ENCODE measurements around the gene VAV1. TPM values are rescaled to one million over a fixed set of nuclear protein-coding genes. Genes with fewer than 3 reads are reported as not detected.

Gene VAV1, protein sequence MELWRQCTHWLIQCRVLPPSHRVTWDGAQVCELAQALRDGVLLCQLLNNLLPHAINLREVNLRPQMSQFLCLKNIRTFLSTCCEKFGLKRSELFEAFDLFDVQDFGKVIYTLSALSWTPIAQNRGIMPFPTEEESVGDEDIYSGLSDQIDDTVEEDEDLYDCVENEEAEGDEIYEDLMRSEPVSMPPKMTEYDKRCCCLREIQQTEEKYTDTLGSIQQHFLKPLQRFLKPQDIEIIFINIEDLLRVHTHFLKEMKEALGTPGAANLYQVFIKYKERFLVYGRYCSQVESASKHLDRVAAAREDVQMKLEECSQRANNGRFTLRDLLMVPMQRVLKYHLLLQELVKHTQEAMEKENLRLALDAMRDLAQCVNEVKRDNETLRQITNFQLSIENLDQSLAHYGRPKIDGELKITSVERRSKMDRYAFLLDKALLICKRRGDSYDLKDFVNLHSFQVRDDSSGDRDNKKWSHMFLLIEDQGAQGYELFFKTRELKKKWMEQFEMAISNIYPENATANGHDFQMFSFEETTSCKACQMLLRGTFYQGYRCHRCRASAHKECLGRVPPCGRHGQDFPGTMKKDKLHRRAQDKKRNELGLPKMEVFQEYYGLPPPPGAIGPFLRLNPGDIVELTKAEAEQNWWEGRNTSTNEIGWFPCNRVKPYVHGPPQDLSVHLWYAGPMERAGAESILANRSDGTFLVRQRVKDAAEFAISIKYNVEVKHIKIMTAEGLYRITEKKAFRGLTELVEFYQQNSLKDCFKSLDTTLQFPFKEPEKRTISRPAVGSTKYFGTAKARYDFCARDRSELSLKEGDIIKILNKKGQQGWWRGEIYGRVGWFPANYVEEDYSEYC
- total RNA-seq, result 0.08 and 5.6 TPM in 2 replicates

DNA sequence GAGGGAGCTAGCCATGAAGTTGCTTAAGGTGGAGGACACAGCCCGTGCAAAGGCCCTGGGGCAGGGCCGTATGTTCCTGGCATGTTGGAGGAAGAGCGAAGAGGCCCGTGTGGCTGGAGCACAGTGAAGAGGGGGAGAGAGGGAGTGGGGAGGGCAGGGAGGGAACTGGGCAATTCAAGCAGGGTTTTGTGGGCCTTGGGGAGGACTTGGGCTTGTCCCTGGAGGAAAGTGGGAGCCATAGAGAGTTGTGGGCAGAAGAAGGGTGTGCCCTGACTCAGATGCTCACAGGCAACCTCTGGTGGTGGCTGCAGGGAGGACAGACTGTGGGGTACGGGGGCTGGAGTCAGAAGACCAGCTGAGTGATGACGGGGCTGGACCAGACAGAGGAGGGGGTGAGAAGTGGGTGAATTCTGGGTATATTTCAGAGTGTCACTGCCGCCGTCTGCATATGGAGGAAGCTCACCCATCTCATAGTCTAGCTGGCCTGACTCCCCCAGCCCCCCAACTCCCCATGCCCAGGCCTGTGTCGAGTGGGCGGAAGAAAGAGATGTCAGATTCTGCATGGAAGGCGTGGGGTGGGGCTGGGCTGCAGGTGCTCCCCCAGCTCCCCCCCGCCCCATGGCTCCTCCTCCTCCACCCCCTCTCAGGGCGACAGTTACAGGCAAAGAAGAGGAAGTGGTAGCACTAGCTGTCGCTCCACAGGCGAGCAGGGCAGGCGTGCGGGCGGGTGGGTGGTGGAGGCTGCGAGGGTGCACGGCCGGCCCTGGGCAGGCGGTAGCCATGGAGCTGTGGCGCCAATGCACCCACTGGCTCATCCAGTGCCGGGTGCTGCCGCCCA is at the start of gene VAV1:
Gene VAV1, plus strand, starts transcription at position 681 of the 838 bp plus-strand sequence. Its CDS starts 100 bp downstream, at position 781.

DNA sequence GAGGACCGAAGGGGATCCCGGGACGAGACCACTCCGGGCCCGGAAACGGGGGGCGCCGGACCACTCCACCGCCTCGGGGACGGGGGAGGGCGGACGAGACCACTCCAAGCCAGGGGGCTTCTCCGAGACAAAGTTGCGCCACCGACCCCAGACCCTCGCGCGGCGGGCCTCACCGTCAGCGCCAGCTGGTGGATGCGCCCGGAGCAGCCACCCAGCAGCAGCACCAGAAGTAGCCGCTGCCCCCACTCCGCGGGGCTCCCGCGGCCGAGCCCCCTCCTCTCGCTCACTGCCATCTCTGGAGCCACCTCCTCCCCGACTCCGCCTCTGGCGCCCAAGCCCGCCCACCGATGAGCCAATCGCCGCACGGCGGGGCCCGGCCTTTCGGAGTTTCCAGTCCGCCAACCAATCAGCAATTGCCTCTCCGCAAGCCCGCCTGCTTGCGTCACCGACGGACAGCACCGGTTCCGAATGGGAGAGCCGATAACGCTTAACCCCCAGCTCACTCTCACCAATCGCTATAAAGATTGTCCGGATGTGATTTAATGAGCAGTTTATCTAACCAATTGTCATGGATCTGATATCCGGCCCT is 35.1 kb upstream of the VAV1 start, which contains the start of gene GPR108:
Gene GPR108, minus strand, starts transcription at position 297 of the 589 bp plus-strand sequence. Its CDS starts 4 bp downstream, at position 293.

DNA sequence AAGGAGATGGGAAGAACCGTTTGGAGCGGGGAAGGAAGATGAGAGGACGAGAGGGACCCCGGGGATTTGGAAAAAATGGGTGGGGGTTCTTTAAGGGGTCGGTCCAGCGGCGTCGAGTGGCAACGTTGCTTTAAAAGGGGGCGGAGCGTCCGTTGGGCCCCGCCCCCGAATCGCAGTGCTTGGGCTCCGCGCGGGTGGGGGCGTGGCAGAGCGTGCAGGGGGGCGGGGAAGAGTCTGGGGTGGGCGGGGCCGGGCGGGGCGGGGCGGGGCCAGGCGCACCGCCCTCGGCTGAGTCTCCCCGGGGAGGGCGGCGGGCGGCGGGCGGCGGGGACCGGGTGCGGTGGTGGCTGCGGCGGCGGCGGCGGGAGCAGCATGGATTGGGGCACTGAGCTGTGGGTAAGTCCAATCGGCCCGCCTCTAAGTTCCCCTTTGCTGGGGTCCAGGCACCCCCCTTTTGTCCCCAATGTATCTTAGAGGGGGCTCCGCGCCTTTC is 33.1 kb upstream of the VAV1 start, which contains the start of gene TRIP10:
Gene TRIP10, plus strand, starts transcription at position 291 of the 493 bp plus-strand sequence. Its CDS starts 82 bp downstream, at position 373.

DNA sequence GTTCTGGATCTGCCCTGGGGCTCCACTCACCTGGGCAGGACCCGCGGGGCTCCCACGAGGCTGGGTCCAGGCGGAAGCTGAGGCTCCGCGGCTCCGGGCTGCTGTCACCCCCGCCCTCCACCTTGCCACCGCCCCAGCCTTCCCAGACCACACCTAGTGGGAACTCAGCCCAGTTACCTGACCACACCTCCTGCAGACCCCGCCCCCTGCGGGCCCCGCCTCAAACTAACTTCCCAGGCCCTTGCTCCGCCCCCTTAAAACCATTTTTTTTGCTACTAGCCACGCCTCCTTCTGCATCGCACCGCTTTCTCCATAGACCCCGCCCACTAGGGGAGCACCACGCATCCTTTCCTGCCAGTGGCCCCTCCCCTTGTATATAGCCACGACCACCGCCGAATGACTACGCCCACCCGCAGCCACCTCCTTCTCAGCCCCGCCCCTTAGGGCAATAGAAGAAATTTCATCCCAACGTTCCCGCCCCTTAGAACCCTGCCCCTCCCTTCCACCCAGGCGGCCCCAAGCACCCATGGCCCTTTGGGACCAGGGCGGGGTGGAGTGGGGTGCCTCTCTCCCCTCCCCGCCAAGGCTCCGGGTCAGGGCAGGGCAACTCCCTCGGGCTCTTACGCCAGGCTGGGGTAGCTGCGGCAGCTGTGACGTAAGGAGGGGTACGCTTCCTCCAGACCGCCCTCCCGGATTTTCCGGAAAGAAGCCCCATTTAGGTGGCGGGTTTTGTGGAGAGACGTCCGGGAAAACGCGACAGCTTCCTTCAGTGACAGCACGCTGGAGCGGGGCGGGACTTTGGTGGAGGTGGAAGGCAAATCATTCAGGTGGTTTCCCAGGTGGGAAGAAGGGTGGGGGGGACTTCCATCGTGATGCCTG is 4.9 kb upstream of the VAV1 start, which contains the start of gene SH2D3A:
Gene SH2D3A, minus strand, starts transcription at position 79 of the 879 bp plus-strand sequence. CDS start 3,687 bp downstream, outside the sequence.

DNA sequence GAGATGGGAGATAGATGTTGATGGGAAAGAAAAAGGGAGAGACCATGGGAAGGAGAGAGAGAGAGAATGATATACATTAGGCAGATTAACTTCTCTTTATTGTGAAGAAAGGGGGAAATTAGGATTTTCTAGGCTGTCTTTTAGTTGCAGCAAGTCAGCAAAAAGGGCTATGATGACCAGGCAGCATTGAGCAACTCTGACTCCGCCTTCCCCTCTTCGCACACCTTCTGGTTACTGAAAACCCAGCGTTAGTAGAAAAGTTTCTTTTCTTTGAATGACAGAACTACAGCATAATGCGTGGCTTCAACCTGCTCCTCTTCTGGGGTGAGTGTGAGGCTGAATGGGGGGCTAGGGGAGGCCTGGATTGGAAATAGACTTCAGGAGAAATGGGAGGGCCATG is 114.8 kb downstream of the VAV1 start, which contains the start of gene ADGRE1:
Gene ADGRE1, plus strand, starts transcription at position 264 of the 400 bp plus-strand sequence. Its CDS starts 30 bp downstream, at position 294.

Other genes starting within 250 kb of the VAV1 start
- gene TNFSF9, start 241.7 kb upstream of the VAV1 start, total RNA-seq, result 31.5 and 32.5 TPM in 2 replicates
- gene CD70, start 181.6 kb upstream of the VAV1 start, total RNA-seq, result 0.16 and 0.46 TPM in 2 replicates
- gene TNFSF14, start 102.5 kb upstream of the VAV1 start, total RNA-seq, result not detected in 2 replicates
- gene C3, start 52.1 kb upstream of the VAV1 start, total RNA-seq, result 63.2 and 88.6 TPM in 2 replicates
- gene GPR108, start 35.1 kb upstream of the VAV1 start, total RNA-seq, result 33.3 and 41.3 TPM in 2 replicates
- 51.0 and 66.4 TPM in 2 replicates for gene TRIP10, start 33.0 kb upstream of the VAV1 start, total RNA-seq
- gene SH2D3A, start 5.3 kb upstream of the VAV1 start, total RNA-seq, result 73.5 and 97.6 TPM in 2 replicates
- not detected in 2 replicates for gene ADGRE1, start 114.9 kb downstream of the VAV1 start, total RNA-seq
- gene MBD3L2B, start 248.7 kb downstream of the VAV1 start, total RNA-seq, result not detected in 2 replicates